Right lobe of liver (tissue), 4 donors: ENCODE results near the gene RTL5.

Source experiments
- POLR2A ChIP-seq: fragments of 450-650 bp; IDR thresholded peaks from one replicate; pipeline ENCODE4 v1.6.1; 2017; ENCODE audit warnings: antibody characterized with exemption, mild to moderate bottlenecking
- TF ChIP-seq, protein P1 (sequence below), 4 donors: fragments of 200-600 bp in 3 of 4; fragments of 450-650 bp in 1 of 4; IDR thresholded peaks; one replicate each; pipeline versions ENCODE4 v1.5.1 to v1.8.0; 2016 to 2022; ENCODE audit warnings: antibody characterized with exemption in 4 of 4, mild to moderate bottlenecking in 2 of 4
- donor health status: DM: no; HTN: no; CAD: no.
- donor health status: DM: no; HTN: no; CAD: no.
- donor health status: DM: no; HTN: yes; CAD: no.

DNA sequence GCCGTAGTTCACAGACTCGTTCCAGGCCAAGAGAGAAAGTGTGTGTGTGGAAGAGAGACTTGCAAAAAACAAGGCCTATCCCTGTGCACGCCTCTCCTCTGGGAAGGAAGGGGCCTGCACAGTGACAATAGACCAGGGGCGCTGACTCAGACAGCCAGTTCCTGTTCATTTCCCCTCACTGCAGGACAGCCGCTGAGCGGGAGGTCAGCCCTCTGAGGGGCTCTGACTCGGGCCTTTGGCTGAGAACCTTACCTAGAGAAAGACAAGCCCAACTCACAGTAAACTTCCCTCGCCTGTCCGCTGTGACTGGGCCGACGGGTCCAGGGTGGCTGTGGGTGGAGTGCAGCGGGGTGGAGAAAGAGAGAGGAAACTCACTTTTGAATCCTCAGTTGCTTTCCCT lies 52.1 kb downstream of the RTL5 start:
- TF ChIP-seq, protein P1, sequence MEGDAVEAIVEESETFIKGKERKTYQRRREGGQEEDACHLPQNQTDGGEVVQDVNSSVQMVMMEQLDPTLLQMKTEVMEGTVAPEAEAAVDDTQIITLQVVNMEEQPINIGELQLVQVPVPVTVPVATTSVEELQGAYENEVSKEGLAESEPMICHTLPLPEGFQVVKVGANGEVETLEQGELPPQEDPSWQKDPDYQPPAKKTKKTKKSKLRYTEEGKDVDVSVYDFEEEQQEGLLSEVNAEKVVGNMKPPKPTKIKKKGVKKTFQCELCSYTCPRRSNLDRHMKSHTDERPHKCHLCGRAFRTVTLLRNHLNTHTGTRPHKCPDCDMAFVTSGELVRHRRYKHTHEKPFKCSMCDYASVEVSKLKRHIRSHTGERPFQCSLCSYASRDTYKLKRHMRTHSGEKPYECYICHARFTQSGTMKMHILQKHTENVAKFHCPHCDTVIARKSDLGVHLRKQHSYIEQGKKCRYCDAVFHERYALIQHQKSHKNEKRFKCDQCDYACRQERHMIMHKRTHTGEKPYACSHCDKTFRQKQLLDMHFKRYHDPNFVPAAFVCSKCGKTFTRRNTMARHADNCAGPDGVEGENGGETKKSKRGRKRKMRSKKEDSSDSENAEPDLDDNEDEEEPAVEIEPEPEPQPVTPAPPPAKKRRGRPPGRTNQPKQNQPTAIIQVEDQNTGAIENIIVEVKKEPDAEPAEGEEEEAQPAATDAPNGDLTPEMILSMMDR (IDR thresholded peaks at IDR 0.05): no peak
- TF ChIP-seq POLR2A: no peak
